ENCODE results near the gene APOBR. TPM values are rescaled to one million over a fixed set of nuclear protein-coding genes. Genes with fewer than 3 reads are reported as not detected.
A peak's percentile ranks its signal among the peaks of the same experiment; 100 is the strongest.
"Not testable (repeated sequence)": the region's sequence is repeated elsewhere in the genome, so short reads cannot be mapped to it uniquely, and the experiment has no call there.

Gene APOBR
- total RNA-seq, 1 donor, result 2.7 TPM

GRCh38 chr16:28526201-28527099 is 32.0 kb downstream of the APOBR start:
- no peak for DNase-seq (ENCODE audit: low read depth in 2 of 3, low spot score in 2 of 3)

DNA sequence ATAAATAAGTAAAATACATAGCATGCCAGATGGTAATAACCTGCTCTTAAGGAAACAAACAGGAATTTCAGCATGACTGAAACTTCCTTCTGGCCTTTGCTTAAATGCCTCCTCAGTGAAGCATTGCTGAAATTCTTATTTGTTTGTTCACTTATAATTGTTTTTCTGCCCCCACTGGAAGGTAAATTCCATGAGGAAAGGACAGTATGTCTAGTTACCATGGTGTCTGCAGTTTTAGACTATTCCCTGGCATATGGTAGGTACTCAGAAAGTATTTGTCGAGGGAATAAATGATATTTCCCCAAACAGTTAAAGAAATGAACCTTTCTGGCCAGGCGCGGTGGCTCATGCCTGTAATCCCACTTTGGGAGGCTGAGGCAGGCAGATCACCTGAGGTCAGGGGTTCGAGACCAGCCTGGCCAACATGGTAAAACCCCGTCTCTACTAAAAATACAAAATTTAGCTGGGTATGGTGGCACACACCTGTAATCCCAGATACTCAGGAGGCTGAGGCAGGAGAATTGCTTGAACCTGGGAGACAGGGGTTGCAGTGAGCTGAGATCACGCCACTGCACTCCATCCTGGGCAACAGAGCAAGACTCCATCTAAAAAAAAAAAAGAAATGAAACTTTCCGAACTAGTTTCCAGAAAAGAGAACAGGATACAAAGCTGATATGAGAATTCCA is 32.8 kb downstream of the APOBR start:
- DNase-seq (ENCODE audit: low read depth in 2 of 3, low spot score in 2 of 3), result not testable (repeated sequence)

DNA sequence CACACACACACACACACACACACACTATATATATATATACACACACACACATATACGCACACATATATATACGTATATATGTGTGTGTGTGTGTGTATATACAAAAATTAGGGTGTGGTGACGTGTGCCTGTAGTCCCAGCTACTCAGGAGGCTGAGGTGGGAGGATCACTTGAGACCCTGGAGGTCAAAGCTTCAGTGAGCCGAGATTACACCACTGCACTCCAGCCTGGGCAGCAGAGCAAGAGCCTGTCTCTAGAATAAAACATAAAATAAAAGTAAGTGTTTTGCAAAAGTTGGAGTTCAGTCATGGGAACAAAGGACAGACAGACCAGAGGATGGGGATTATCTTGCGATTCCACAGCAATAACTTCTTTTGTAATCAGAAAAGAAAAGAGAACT is 33.5 kb downstream of the APOBR start:
- DNase-seq (ENCODE audit: low read depth in 2 of 3, low spot score in 2 of 3), result no peak

DNA sequence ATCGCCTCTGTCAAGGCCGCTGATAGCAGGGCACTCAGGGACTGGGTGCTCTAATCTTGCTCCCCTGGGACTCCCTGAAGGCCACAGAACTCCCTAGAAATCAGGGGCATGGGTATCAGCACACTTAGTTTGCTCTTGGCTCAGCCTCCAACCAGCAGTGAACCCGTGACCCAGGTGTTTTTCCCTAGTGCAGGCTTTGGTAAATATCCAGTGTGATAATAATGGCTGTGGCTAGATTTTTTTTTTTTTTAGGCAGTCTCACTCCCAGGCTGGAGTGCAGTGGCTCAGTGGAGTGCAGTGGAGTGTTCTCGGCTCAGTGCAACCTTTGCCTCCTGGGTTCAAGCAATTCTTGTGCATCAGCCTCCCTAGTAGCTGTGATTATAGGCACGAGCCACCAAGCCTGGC is 34.0 kb downstream of the APOBR start:
- no peak for DNase-seq (ENCODE audit: low read depth in 2 of 3, low spot score in 2 of 3)

- DNase-seq (ENCODE audit: low read depth in 2 of 3, low spot score in 2 of 3), result no peak
Measured at GRCh38 chr16:28529124-28529523, 34.7 kb downstream of the APOBR start.

- no peak for DNase-seq (ENCODE audit: low read depth in 2 of 3, low spot score in 2 of 3)
Measured at GRCh38 chr16:28531777-28532744, 37.6 kb downstream of the APOBR start.

- no peak for DNase-seq (ENCODE audit: low read depth in 2 of 3, low spot score in 2 of 3)
Measured at GRCh38 chr16:28532940-28533647, 38.7 kb downstream of the APOBR start.

- DNase-seq (ENCODE audit: low read depth in 2 of 3, low spot score in 2 of 3), result no peak
Measured at GRCh38 chr16:28534542-28535373, 40.3 kb downstream of the APOBR start.

GRCh38 chr16:28537076-28537475 is 42.6 kb downstream of the APOBR start:
- DNase-seq (ENCODE audit: low read depth in 2 of 3, low spot score in 2 of 3), result no peak

DNA sequence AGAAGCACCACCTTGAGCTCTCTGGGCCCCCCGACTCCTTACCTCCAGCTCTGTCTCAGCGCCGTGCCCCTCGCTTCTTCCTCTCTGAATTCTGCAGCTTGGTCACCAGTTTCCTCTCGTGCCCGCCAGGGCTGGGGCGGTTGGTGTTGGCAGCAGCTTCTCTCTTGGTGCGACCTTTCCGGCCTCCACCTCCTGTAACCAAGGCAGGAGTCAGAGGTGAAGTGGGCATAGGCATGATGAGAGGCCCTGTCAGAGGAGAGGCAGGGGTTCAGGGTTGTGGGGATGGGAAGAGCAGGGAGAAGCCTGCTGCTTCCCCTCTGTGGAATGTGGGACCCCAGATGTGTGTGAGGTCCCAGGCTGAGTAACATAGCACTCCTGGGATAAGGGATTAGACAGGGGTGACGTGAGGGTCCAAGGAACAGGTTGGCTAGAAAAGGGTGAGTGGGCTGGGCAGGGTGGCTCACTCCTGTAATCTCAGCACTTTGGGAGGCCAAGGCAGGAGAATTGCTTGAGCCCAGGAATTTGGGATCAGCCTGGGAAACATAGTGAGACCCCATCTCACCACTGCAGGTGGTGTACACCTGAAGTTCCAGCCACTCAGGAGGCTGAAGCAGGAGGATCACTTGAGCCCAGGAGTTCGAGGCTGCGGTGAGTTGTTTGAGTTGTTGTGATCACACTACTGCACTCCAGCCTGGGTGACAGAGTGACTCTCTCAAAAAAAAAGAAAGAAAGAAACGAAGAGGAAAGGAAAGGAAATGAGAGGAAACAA is 43.7 kb downstream of the APOBR start:
- DNase-seq (ENCODE audit: low read depth in 2 of 3, low spot score in 2 of 3), result no peak

GRCh38 chr16:28538733-28539596 is 44.5 kb downstream of the APOBR start, which contains the start of gene NUPR1:
Gene NUPR1 (minus strand): TSS chr16:28538974. CDS start chr16:28538907, 67 bp downstream.
- DNase-seq (ENCODE audit: low read depth in 2 of 3, low spot score in 2 of 3), result no peak

- DNase-seq (ENCODE audit: low read depth in 2 of 3, low spot score in 2 of 3), result no peak
Measured at GRCh38 chr16:28540346-28540745, 45.9 kb downstream of the APOBR start.

GRCh38 chr16:28542646-28543045 is 48.2 kb downstream of the APOBR start:
- no peak for DNase-seq (ENCODE audit: low read depth in 2 of 3, low spot score in 2 of 3)

GRCh38 chr16:28543072-28543471 is 48.6 kb downstream of the APOBR start:
- DNase-seq (ENCODE audit: low read depth in 2 of 3, low spot score in 2 of 3), result peak in 2 of 3 donors; percentile 56 to 81

GRCh38 chr16:28544998-28545397 is 50.6 kb downstream of the APOBR start:
- DNase-seq (ENCODE audit: low read depth in 2 of 3, low spot score in 2 of 3), result no peak

DNA sequence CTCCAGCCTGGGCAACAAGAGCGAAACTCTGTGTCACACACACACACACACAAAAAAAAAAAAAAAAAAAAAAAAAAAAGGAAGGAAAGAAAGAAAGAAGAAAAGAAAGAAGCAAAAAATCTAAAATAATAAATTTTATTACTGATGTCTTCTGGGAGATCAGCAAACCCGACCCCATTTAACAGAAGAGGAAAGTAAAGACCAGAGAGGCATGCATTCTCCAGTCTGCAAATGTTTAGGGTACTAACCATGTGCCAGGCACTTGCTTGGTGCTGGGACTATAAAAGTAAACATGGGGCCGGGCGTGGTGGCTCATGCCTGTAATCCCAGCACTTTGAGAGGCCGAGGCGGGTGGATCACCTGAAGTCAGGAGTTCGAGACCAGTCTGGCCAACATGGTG is 51.5 kb downstream of the APOBR start:
- not testable (repeated sequence) for DNase-seq (ENCODE audit: low read depth in 2 of 3, low spot score in 2 of 3)

- DNase-seq (ENCODE audit: low read depth in 2 of 3, low spot score in 2 of 3), result no peak
Measured at GRCh38 chr16:28546626-28547025, 52.2 kb downstream of the APOBR start.

All from hematopoietic multipotent progenitor cell (in vitro differentiated cells).